Hepatocyte (in vitro differentiated cells): ENCODE results near the gene DNAH5.

Source experiments
- EZH2 ChIP-seq: fragments of 200-600 bp; sonication (generic); IDR thresholded peaks from 2 replicates; pipeline ENCODE4 v1.6.1; 2016; ENCODE audit warnings: antibody characterized with exemption, mild to moderate bottlenecking, borderline replicate concordance
- TF ChIP-seq, protein P1 (sequence below): fragments of 200-600 bp; sonication (generic); IDR thresholded peaks from 2 replicates; pipeline ENCODE4 v1.5.1; 2016; ENCODE audit warnings: antibody characterized with exemption, mild to moderate bottlenecking; ENCODE audit not compliant: poor library complexity

DNA sequence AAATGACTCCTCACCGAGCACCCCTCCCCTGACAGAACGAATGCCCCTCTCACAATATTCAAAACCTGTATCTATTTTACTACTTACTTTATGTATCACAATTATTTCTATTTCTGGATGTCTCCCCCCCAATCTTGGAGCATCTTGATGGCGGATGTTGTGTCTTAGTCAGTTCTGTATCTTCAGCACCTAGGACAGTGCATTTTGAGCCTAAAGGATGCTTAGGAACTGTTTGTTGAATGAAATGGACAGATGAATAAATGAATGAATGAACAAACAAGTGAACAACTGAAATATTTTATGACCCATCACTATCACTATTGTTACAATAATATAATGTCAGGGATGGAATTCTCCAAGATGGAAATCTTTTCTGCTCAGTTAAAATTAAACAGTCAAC lies 295.7 kb downstream of the DNAH5 start:
- TF ChIP-seq, protein P1, sequence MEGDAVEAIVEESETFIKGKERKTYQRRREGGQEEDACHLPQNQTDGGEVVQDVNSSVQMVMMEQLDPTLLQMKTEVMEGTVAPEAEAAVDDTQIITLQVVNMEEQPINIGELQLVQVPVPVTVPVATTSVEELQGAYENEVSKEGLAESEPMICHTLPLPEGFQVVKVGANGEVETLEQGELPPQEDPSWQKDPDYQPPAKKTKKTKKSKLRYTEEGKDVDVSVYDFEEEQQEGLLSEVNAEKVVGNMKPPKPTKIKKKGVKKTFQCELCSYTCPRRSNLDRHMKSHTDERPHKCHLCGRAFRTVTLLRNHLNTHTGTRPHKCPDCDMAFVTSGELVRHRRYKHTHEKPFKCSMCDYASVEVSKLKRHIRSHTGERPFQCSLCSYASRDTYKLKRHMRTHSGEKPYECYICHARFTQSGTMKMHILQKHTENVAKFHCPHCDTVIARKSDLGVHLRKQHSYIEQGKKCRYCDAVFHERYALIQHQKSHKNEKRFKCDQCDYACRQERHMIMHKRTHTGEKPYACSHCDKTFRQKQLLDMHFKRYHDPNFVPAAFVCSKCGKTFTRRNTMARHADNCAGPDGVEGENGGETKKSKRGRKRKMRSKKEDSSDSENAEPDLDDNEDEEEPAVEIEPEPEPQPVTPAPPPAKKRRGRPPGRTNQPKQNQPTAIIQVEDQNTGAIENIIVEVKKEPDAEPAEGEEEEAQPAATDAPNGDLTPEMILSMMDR: no peak
- TF ChIP-seq EZH2: no peak
